PC-9 (cell line): ENCODE data around the gene SEMA6B. TPM values are rescaled to one million over a fixed set of nuclear protein-coding genes. Genes with fewer than 3 reads are reported as not detected.

Experiments
- BruUV-seq: library from RNA; stranded (reverse); fragments of 400-500 nt; replicated peaks from 2 replicates; lab custom pipeline; 2021; lab: Mats Ljungman, UMichigan
- CTCF ChIA-PET: fragments of 300-600 bp; sonication (Branson Sonifier 250); formaldehyde crosslinking; loops from one replicate; lab custom pipeline; 2022; ENCODE audit warnings: antibody characterized with exemption; lab: Charles Lee
- POLR2A ChIA-PET: fragments of 300-600 bp; sonication (Branson Sonifier 250); formaldehyde crosslinking; loops from one replicate; lab custom pipeline; 2022; ENCODE audit warnings: antibody characterized with exemption; ENCODE audit not compliant: unreplicated experiment; lab: Charles Lee
- DNase-seq, 2 experiments: peaks; one replicate each; pipeline versions ENCODE4 v3.0.0 to v3.0.0-alpha.2; 2015 to 2022; ENCODE audit warnings: mixed read lengths in 1 of 2
- H2AFZ ChIP-seq: fragments of 200-600 bp; sonication (generic); 2 replicates; pipeline ENCODE4 v1.8.1; 2017; ENCODE audit warnings: antibody characterized with exemption
- H3F3A ChIP-seq: fragments of 200-600 bp; sonication (generic); 2 replicates; pipeline ENCODE4 v1.8.1; 2017; ENCODE audit warnings: antibody characterized with exemption, mild to moderate bottlenecking, low read depth; ENCODE audit not compliant: insufficient read depth
- H3K27ac ChIP-seq: fragments of 200-600 bp; sonication (generic); 2 replicates; pipeline ENCODE4 v1.6.1; 2016; ENCODE audit warnings: mixed run types
- H3K27me3 ChIP-seq: fragments of 200-600 bp; sonication (generic); 2 replicates; pipeline ENCODE4 v1.6.1; 2016; ENCODE audit warnings: low read depth, mixed run types; ENCODE audit not compliant: insufficient read depth
- H3K36me3 ChIP-seq: fragments of 200-600 bp; sonication (generic); 2 replicates; pipeline ENCODE4 v1.6.1; 2016; ENCODE audit warnings: low read depth, mixed run types
- H3K4me1 ChIP-seq: fragments of 200-600 bp; sonication (generic); replicated peaks from 2 replicates; pipeline ENCODE4 v1.6.1; 2016; ENCODE audit warnings: mixed run types; ENCODE audit not compliant: insufficient read depth
- H3K4me2 ChIP-seq: fragments of 200-600 bp; sonication (generic); 2 replicates; pipeline ENCODE4 v1.6.1; 2017; ENCODE audit warnings: mixed run types
- H3K4me3 ChIP-seq: fragments of 200-600 bp; sonication (generic); 2 replicates; pipeline ENCODE4 v1.6.1; 2016; ENCODE audit warnings: mixed run types
- H3K79me2 ChIP-seq: fragments of 200-600 bp; sonication (generic); 2 replicates; pipeline ENCODE4 v1.6.1; 2017; ENCODE audit warnings: low read depth, mixed run types
- H3K9me2 ChIP-seq: fragments of 200-600 bp; sonication (generic); 2 replicates; pipeline ENCODE4 v1.8.1; 2017; ENCODE audit warnings: mild to moderate bottlenecking; ENCODE audit not compliant: insufficient read depth
- H3K9me3 ChIP-seq: fragments of 200-600 bp; sonication (generic); 2 replicates; pipeline ENCODE4 v1.8.1; 2016; ENCODE audit warnings: low read depth; ENCODE audit not compliant: insufficient read depth
- H4K20me1 ChIP-seq: fragments of 200-600 bp; sonication (generic); 2 replicates; pipeline ENCODE4 v1.8.1; 2017; ENCODE audit not compliant: insufficient read depth
- EZH2 ChIP-seq: fragments of 200-600 bp; sonication (generic); IDR thresholded peaks from 2 replicates; pipeline ENCODE4 v1.8.0; 2017; ENCODE audit warnings: antibody characterized with exemption, low read depth
- intact Hi-C: fragments of 100-400 bp; cut with micrococcal nuclease; formaldehyde crosslinking; loops from one replicate; pipeline ENCODE4 v1.10.0; 2022; ENCODE audit not compliant: unreplicated experiment
- total RNA-seq: library from RNA; stranded (reverse); gene quantifications from 2 replicates; pipeline ENCODE4 v1.2.3, GENCODE V29; 2021
- TF ChIP-seq, protein P1 (sequence below): fragments of 200-600 bp; sonication (generic); conservative IDR thresholded peaks from 2 replicates; pipeline ENCODE4 v1.6.1; 2017; ENCODE audit warnings: mixed run types, antibody characterized with exemption, mild to moderate bottlenecking, moderate library complexity

The SEMA6B gene
- total RNA-seq, 1 experiment from 2014 or later: 3.3 TPM

DNA sequence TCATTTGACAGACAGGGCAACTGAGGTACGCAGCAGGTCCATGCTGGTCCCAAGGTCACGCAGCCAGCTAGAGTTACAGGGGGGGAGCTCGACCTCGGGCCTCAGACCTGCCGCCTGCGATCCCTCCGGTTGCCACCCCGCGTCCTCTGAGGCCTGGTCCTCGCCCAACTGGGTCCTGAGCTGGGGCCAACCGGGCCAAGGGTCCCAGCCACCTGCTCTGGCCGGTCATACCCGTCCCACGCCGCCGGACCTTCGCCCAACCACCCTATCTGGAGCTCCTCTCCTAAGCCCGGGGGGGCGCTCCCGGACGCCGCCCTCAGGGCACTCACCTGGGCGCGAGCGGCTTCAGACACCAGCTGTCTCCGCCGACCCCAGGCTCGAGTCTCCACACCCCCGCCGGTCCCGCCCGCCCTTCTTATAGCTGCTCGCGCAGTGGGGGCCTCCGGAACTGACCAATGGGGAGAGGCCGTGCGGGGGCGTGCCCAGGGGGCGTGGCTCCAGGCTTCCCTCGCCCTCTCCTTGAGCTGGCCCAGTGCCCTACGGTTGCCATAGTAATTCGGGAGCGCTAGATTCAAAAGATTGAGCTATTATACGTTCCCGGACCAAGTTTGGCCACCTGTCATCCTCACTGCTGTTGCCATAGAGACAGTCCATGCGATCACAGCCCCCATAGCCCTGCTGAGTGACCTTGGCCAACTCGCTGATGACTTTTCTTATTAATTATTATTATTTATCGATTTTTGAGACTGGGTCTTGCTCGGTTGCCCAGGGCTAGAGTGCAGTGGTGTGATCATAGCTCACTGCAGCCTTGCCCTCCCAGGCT lies 24.4 kb downstream of the SEMA6B start, which contains the start of gene PLIN5:
TSS of gene PLIN5 (minus strand) at position 389 of the 823 bp plus-strand sequence. CDS start 1,150 bp downstream, outside the sequence.
- peaks cover 16% of the 10 kb centered on the region for H3K4me1 ChIP-seq
- intact Hi-C loops: no loop called here
- CTCF ChIA-PET: interaction anchor here (0.6 to 1.5 kb wide), 4 partner anchors 10 to 268 kb away, joined by 3 to 12 read pairs (median 4); no protein-coding TSS in a partner anchor
- no peaks in the 10 kb centered on the region for H4K20me1 ChIP-seq
- H2AFZ ChIP-seq: no peak within 1 kb of the TSS
- BruUV-seq: no TSS peak
- H3K27me3 ChIP-seq: no peaks in the 10 kb centered on the region
- peak within 1 kb of the TSS; percentile 73 for H3K4me2 ChIP-seq
- peaks cover 8% of the 10 kb centered on the region; the same call in 1 of the 2 replicates for H3F3A ChIP-seq
- H3K9me2 ChIP-seq: no peaks in the 10 kb centered on the region
- H3K36me3 ChIP-seq: no peaks in the 10 kb centered on the region
- no peaks in the 10 kb centered on the region for H3K79me2 ChIP-seq
- no peaks in the 10 kb centered on the region for H3K9me3 ChIP-seq
- peak within 1 kb of the TSS; percentile 50; the same call in 1 of the 2 replicates for H3K4me3 ChIP-seq
- DNase-seq: peak; percentile 55 to 83
- H3K27ac ChIP-seq: no peak within 1 kb of the TSS
- POLR2A ChIA-PET: interaction anchor here (0.5 to 0.7 kb wide), 10 partner anchors 13 to 528 kb away, joined by 3 to 14 read pairs (median 6); partner anchors contain the start of gene EBI3
- TF ChIP-seq EZH2: no peak
- TF ChIP-seq, protein P1, sequence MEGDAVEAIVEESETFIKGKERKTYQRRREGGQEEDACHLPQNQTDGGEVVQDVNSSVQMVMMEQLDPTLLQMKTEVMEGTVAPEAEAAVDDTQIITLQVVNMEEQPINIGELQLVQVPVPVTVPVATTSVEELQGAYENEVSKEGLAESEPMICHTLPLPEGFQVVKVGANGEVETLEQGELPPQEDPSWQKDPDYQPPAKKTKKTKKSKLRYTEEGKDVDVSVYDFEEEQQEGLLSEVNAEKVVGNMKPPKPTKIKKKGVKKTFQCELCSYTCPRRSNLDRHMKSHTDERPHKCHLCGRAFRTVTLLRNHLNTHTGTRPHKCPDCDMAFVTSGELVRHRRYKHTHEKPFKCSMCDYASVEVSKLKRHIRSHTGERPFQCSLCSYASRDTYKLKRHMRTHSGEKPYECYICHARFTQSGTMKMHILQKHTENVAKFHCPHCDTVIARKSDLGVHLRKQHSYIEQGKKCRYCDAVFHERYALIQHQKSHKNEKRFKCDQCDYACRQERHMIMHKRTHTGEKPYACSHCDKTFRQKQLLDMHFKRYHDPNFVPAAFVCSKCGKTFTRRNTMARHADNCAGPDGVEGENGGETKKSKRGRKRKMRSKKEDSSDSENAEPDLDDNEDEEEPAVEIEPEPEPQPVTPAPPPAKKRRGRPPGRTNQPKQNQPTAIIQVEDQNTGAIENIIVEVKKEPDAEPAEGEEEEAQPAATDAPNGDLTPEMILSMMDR: no peak

DNA sequence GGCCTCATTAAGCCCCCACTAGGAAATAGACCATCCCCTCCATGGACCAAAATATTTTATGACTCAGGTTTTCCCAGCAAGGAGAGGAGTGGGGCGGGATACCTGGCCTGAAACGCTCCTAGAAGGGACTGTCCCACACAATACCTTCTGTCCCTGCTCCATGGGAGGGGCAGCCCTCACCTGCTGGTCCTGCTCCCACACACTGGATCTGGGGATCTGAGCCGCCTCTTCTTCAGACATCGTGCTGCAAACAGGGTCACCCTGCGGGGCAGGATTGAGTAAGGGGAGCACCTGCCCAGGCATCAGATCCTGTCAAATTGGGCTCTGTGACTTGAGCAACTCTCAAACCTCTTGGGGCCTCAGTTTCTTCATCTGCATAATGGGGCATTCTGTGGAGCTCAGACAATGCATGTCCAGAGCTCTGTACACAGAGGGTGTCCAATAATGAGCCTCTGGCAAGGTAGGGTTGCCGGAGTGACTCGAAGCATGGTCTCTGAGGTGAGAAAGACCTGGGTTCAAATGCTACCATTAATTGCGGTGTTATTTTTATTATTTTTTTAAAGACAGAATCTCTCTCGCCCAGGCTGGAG lies 25.6 kb downstream of the SEMA6B start:
- DNase-seq: no peak
- no peak overlapping the region for H3K4me2 ChIP-seq
- no peak overlapping the region for H2AFZ ChIP-seq
- ChIA-PET CTCF (interaction anchor here (1.5 kb wide), 1 partner anchor 9 kb away, joined by 5 read pairs; no protein-coding TSS in a partner anchor), POLR2A (no interaction called here)
- no peak for TF ChIP-seq EZH2
- TF ChIP-seq, protein P1: no peak
- H3K4me3 ChIP-seq: no peak overlapping the region
- no peaks in the 10 kb centered on the region for H3K27me3 ChIP-seq
- no TSS peak for BruUV-seq
- intact Hi-C loops: no loop called here
- no peaks in the 10 kb centered on the region for H3K36me3 ChIP-seq
- no peak overlapping the region for H3K27ac ChIP-seq
- no peaks in the 10 kb centered on the region for H3K79me2 ChIP-seq
- peaks cover 16% of the 10 kb centered on the region for H3K4me1 ChIP-seq
- no peaks in the 10 kb centered on the region for H4K20me1 ChIP-seq
- H3F3A ChIP-seq: peaks cover 5% of the 10 kb centered on the region; the same call in 1 of the 2 replicates
- H3K9me3 ChIP-seq: no peaks in the 10 kb centered on the region
- H3K9me2 ChIP-seq: no peaks in the 10 kb centered on the region

DNA sequence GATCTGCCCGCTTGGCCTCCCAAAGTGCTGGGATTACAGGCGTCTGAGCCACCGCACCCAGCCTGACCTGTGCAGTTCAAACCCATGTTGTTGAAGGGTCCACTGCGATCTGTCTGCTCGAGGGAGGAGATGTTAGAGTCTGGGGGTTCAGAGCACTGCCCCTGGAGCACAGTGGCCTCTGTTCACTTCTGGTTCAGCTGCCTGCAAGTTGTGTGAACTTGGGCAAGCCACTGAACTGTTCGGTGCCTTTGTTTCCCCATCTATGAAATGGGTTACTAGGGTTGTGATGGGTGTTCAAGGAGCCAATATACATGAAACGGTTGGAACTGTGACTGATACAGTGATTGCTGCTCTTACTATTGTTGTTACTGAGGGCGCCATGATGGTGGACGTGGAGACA lies 26.1 kb downstream of the SEMA6B start:
- Histone ChIP-seq H3K36me3 (no peaks in the 10 kb centered on the region), H2AFZ (no peak overlapping the region), H3K9me3 (no peaks in the 10 kb centered on the region), H3K4me1 (peaks cover 16% of the 10 kb centered on the region), H3K4me2 (no peak overlapping the region), H3K4me3 (no peak overlapping the region), H3K9me2 (no peaks in the 10 kb centered on the region), H4K20me1 (no peaks in the 10 kb centered on the region), H3K27ac (no peak overlapping the region), H3K27me3 (no peaks in the 10 kb centered on the region), H3K79me2 (no peaks in the 10 kb centered on the region), H3F3A (peaks cover 5% of the 10 kb centered on the region; the same call in 1 of the 2 replicates)
- TF ChIP-seq, protein P1: no peak
- no peak for TF ChIP-seq EZH2
- POLR2A ChIA-PET: no interaction called here
- intact Hi-C loops: no loop called here
- BruUV-seq: no TSS peak
- DNase-seq: no peak
- CTCF ChIA-PET: no interaction called here
